Astrocyte (in vitro differentiated cells and primary cell): ENCODE measurements around the gene PRKG1. TPM values are rescaled to one million over a fixed set of nuclear protein-coding genes. Genes with fewer than 3 reads are reported as not detected.

Source experiments
- DNase-seq: peaks from one replicate; pipeline ENCODE4 v3.0.0-alpha.2; 2010; ENCODE audit warnings: low read depth
- FAIRE-seq: peaks from 2 replicates; lab custom pipeline; 2011; peaks lifted over from hg19 to GRCh38; lab: Jason Lieb, UNC
- H2AFZ ChIP-seq: 2 replicates; pipeline ENCODE4 v1.6.0; 2012; ENCODE audit warnings: low read depth, low read length, inconsistent platforms
- H3K27ac ChIP-seq: 2 replicates; pipeline ENCODE4 v1.5.1; 2011; ENCODE audit warnings: low read depth, low read length, inconsistent platforms
- H3K27me3 ChIP-seq: 2 replicates; pipeline ENCODE4 v1.6.0; 2011; ENCODE audit warnings: low read length, inconsistent platforms; ENCODE audit not compliant: insufficient read depth
- H3K36me3 ChIP-seq: 2 replicates; pipeline ENCODE4 v1.5.1; 2011; ENCODE audit warnings: low read length, inconsistent platforms; ENCODE audit not compliant: insufficient read depth
- H3K4me1 ChIP-seq: 2 replicates; pipeline ENCODE4 v1.5.1; 2011; ENCODE audit warnings: low read length, inconsistent platforms; ENCODE audit not compliant: insufficient read depth
- H3K4me2 ChIP-seq: 2 replicates; pipeline ENCODE4 v1.6.0; 2012; ENCODE audit warnings: low read length, inconsistent platforms
- H3K4me3 ChIP-seq: 2 replicates; pipeline ENCODE4 v1.5.1; 2011; ENCODE audit warnings: low read depth, mild to moderate bottlenecking, low read length, inconsistent platforms; ENCODE audit not compliant: insufficient read depth
- H3K79me2 ChIP-seq: 2 replicates; pipeline ENCODE4 v1.6.0; 2012; ENCODE audit warnings: mild to moderate bottlenecking, low read length, inconsistent platforms; ENCODE audit not compliant: insufficient read depth
- H3K9ac ChIP-seq: 2 replicates; pipeline ENCODE4 v1.6.0; 2012; ENCODE audit warnings: mild to moderate bottlenecking, low read length, inconsistent platforms
- H3K9me3 ChIP-seq: 2 replicates; pipeline ENCODE4 v1.5.1; 2012; ENCODE audit warnings: low read depth, mild to moderate bottlenecking, low read length, inconsistent platforms; ENCODE audit not compliant: insufficient read depth
- H4K20me1 ChIP-seq: 2 replicates; pipeline ENCODE4 v1.6.0; 2012; ENCODE audit warnings: low read length, inconsistent platforms; ENCODE audit not compliant: insufficient read depth
- H3K27ac Mint-ChIP-seq: one replicate; pipeline ENCODE4 v1.8.0; 2021; ENCODE audit warnings: mild to moderate bottlenecking, mixed read lengths; ENCODE audit not compliant: unreplicated experiment
- H3K27me3 Mint-ChIP-seq: one replicate; pipeline ENCODE4 v1.8.0; 2021; ENCODE audit warnings: low read depth, mixed read lengths; ENCODE audit not compliant: unreplicated experiment
- H3K36me3 Mint-ChIP-seq: one replicate; pipeline ENCODE4 v1.8.0; 2021; ENCODE audit warnings: low read depth, mixed read lengths; ENCODE audit not compliant: unreplicated experiment
- H3K4me1 Mint-ChIP-seq: one replicate; pipeline ENCODE4 v1.8.0; 2021; ENCODE audit warnings: low read depth, mixed read lengths; ENCODE audit not compliant: unreplicated experiment
- H3K4me3 Mint-ChIP-seq: one replicate; pipeline ENCODE4 v1.8.0; 2021; ENCODE audit warnings: mild to moderate bottlenecking, moderate library complexity, mixed read lengths; ENCODE audit not compliant: unreplicated experiment
- H3K9me3 Mint-ChIP-seq: one replicate; pipeline ENCODE4 v1.8.0; 2021; ENCODE audit warnings: mild to moderate bottlenecking, mixed read lengths; ENCODE audit not compliant: unreplicated experiment
- CTCF ChIP-seq: IDR thresholded peaks from 2 replicates; pipeline ENCODE4 v1.5.1; 2011; ENCODE audit warnings: low read depth, mild to moderate bottlenecking, inconsistent platforms, low read length, moderate library complexity; ENCODE audit not compliant: insufficient read depth
- EZH2 ChIP-seq: IDR thresholded peaks from 2 replicates; pipeline ENCODE4 v1.6.1; 2012; ENCODE audit warnings: mild to moderate bottlenecking, low read length, inconsistent platforms; ENCODE audit not compliant: insufficient read depth
- total RNA-seq: library from RNA; stranded (reverse); gene quantifications from 2 replicates; pipeline ENCODE4 v1.2.1, GENCODE V29; 2021

PRKG1 gene
- total RNA-seq, 1 donor from 2014 or later = 3.1 TPM

DNA sequence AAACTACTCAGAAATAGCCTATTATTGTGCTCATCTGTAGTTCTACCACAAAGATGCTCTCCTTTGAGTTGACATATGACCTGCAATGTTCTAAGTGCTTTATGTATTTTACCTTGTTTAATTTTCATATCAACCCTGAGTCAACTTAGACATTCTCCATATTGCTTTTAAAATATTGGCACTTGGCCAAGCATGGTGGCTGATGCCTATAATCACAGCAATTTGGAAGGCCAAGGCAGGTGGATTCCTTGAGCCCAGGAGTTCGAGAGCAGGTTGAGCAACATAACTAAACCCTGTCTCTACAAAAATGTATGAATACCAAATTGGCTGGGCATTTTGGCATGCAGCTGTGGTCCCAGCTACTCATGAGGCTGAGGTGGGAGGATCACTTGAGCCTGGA lies 50.6 kb downstream of the PRKG1 start:
- no peak overlapping the region for H3K27ac Mint-ChIP-seq
- Histone ChIP-seq H2AFZ (no peak overlapping the region), H3K79me2 (no peaks in the 10 kb centered on the region), H3K4me1 (no peaks in the 10 kb centered on the region), H3K9ac (no peak overlapping the region), H3K4me3 (no peak overlapping the region), H3K27ac (no peak overlapping the region), H4K20me1 (no peaks in the 10 kb centered on the region), H3K27me3 (no peaks in the 10 kb centered on the region), H3K9me3 (no peaks in the 10 kb centered on the region), H3K36me3 (no peaks in the 10 kb centered on the region), H3K4me2 (no peak overlapping the region)
- H3K9me3 Mint-ChIP-seq = peaks cover 2% of the 10 kb centered on the region
- H3K36me3 Mint-ChIP-seq = no peaks in the 10 kb centered on the region
- H3K4me1 Mint-ChIP-seq = no peaks in the 10 kb centered on the region
- FAIRE-seq (no peak), DNase-seq (no peak)
- TF ChIP-seq EZH2 = no peak
- no peak for TF ChIP-seq CTCF
- H3K27me3 Mint-ChIP-seq = no peaks in the 10 kb centered on the region
- no peak overlapping the region for H3K4me3 Mint-ChIP-seq

GRCh38 chr10:51125518-51125917 lies 51.2 kb downstream of the PRKG1 start:
- Histone ChIP-seq H3K79me2 (no peaks in the 10 kb centered on the region), H3K9me3 (no peaks in the 10 kb centered on the region), H3K27ac (no peak overlapping the region), H4K20me1 (no peaks in the 10 kb centered on the region), H3K4me2 (no peak overlapping the region), H3K27me3 (no peaks in the 10 kb centered on the region), H3K9ac (no peak overlapping the region), H3K4me1 (no peaks in the 10 kb centered on the region), H3K4me3 (no peak overlapping the region), H3K36me3 (no peaks in the 10 kb centered on the region), H2AFZ (no peak overlapping the region)
- no peaks in the 10 kb centered on the region for H3K4me1 Mint-ChIP-seq
- H3K9me3 Mint-ChIP-seq = peaks cover 2% of the 10 kb centered on the region
- no peak for TF ChIP-seq EZH2
- no peak for TF ChIP-seq CTCF
- DNase-seq (no peak), FAIRE-seq (no peak)
- no peaks in the 10 kb centered on the region for H3K36me3 Mint-ChIP-seq
- no peak overlapping the region for H3K4me3 Mint-ChIP-seq
- no peak overlapping the region for H3K27ac Mint-ChIP-seq
- no peaks in the 10 kb centered on the region for H3K27me3 Mint-ChIP-seq

DNA sequence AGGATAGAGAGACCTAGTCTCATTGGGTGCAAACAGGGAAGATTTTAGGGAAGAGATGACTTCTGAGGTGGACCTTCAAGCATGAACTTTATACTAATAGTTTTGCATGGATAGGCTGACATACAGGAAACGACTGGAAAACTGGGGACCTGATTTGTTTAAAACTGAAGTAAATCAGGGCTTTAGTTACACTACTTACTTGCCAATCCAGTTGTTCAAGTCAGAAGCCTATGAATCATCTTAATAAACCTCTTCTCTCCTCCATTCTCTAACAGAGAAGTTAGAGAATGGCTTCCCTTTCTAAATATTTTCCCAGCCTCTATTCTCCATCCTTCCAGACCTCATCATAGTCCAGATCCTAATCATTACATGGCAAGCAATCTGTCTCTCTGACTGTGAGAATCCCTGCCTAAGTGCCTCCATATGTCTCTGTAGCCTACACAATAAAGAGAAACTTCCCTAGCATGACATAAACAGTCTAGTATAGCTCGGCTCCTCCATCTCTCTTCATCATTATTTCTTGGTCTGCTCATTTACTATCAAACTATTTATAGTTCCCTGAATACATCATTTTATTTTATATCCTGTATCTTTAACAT lies 55.8 kb downstream of the PRKG1 start:
- Mint-ChIP-seq H3K27me3 (no peaks in the 10 kb centered on the region), H3K9me3 (peaks cover 2% of the 10 kb centered on the region), H3K36me3 (no peaks in the 10 kb centered on the region), H3K4me1 (no peaks in the 10 kb centered on the region), H3K27ac (no peak overlapping the region), H3K4me3 (no peak overlapping the region)
- Histone ChIP-seq H3K4me1 (no peaks in the 10 kb centered on the region), H3K4me2 (no peak overlapping the region), H3K4me3 (no peak overlapping the region), H3K27ac (no peak overlapping the region), H2AFZ (no peak overlapping the region), H4K20me1 (no peaks in the 10 kb centered on the region), H3K9ac (no peak overlapping the region), H3K36me3 (no peaks in the 10 kb centered on the region), H3K27me3 (no peaks in the 10 kb centered on the region), H3K79me2 (no peaks in the 10 kb centered on the region), H3K9me3 (no peaks in the 10 kb centered on the region)
- no peak for TF ChIP-seq CTCF
- no peak for TF ChIP-seq EZH2
- no peak for DNase-seq
- no peak for FAIRE-seq
